Suprapubic skin (tissue), 4 donors: ENCODE measurements around the gene CLDN16.

ENCODE experiments used
- CTCF ChIP-seq, 2 donors: fragments of 200-600 bp in 1 of 2; fragments of 450-650 bp in 1 of 2; sonication (generic) in 1 of 2; IDR thresholded peaks; one replicate each; pipeline ENCODE4 v1.5.1; 2016 to 2019; ENCODE audit warnings: antibody characterized with exemption in 2 of 2, mild to moderate bottlenecking in 1 of 2, moderate library complexity in 1 of 2
- EP300 ChIP-seq: sonication (generic); formaldehyde crosslinking; IDR thresholded peaks from one replicate; pipeline ENCODE4 v1.6.1; 2017; ENCODE audit warnings: antibody characterized with exemption
- POLR2A ChIP-seq, 2 donors: fragments of 450-650 bp; IDR thresholded peaks; one replicate each; pipeline ENCODE4 v1.6.1; 2017; ENCODE audit warnings: antibody characterized with exemption in 2 of 2, mild to moderate bottlenecking in 2 of 2, moderate library complexity in 2 of 2
- POLR2AphosphoS5 ChIP-seq, 3 donors: sonication (generic); formaldehyde crosslinking; IDR thresholded peaks; one replicate each; pipeline ENCODE4 v1.6.1; 2017; ENCODE audit warnings: antibody characterized with exemption in 3 of 3

- TF ChIP-seq CTCF (IDR thresholded peaks at IDR 0.05) (no peak), EP300 (no peak), POLR2A (IDR thresholded peaks at IDR 0.05) (no peak), POLR2AphosphoS5 (IDR thresholded peaks at IDR 0.05) (no peak)
These were observed 5.9 kb upstream of the CLDN16 start for GRCh38 chr3:190382082-190382481.
